ENCODE measurements around the gene JPH2. TPM values are rescaled to one million over a fixed set of nuclear protein-coding genes. Genes with fewer than 3 reads are reported as not detected.

JPH2 gene
- total and polyA plus RNA-seq, 10 of the 15 experiments (the other 5 are each of a cell fraction or from before 2014, with no cell fraction given), result 0.16 TPM; not detected in 9

- RAD21 ChIA-PET (ENCODE audit: unreplicated experiment), result no interaction called here
- no peak for FAIRE-seq
- no peaks in the 10 kb centered on the region for H4K20me1 ChIP-seq (ENCODE audit: control insufficient read depth, insufficient read depth)
- no TSS peak for BruUV-seq (replicated peaks)
- SMC1A ChIA-PET (ENCODE audit: uncharacterized antibody, unreplicated experiment), result no interaction called here
- intact Hi-C loops (cut with micrococcal nuclease; ENCODE audit: unreplicated experiment) (no loop called here), in situ Hi-C loops (cut with MboI) (no loop called here)
- no peak overlapping the region for H3K27ac ChIP-seq (ENCODE audit: control insufficient read depth, insufficient read depth)
- no peaks in the 10 kb centered on the region for H3K79me2 ChIP-seq (ENCODE audit: control insufficient read depth, insufficient read depth, low read length)
- H3K36me3 ChIP-seq (ENCODE audit: control insufficient read depth in 2 of 2, insufficient read depth in 2 of 2, low read length in 1 of 2), result no peaks in the 10 kb centered on the region
- CTCF ChIA-PET, result no interaction called here
- no peaks in the 10 kb centered on the region for H3K9me3 ChIP-seq (replicated peaks; ENCODE audit: control insufficient read depth, insufficient read depth, low read length)
- H3K4me2 ChIP-seq (ENCODE audit: control insufficient read depth, insufficient read depth), result no peak overlapping the region
- no peak overlapping the region for H2AFZ ChIP-seq (ENCODE audit: control insufficient read depth, low read depth, low read length)
- H3K9ac ChIP-seq (ENCODE audit: control insufficient read depth, insufficient read depth, low read length), result no peak overlapping the region
- no peak for DNase-seq (ENCODE audit: low read depth, low spot score)
- POLR2A ChIA-PET, result no interaction called here
- peaks cover 14% of the 10 kb centered on the region for H3K4me1 ChIP-seq (ENCODE audit: control insufficient read depth, insufficient read depth, low read length)
- no peak for ATAC-seq
- no peaks in the 10 kb centered on the region for H3K27me3 ChIP-seq (replicated peaks in 1 of 2; ENCODE audit: control insufficient read depth in 2 of 2, insufficient read depth in 2 of 2, low read length in 1 of 2)
- WGBS (ENCODE audit: insufficient coverage, insufficient replicate concordance, low lambda C conversion rate, missing lambda C conversion rate), result 77% methylated on average over 5 of the region's 5 CpGs
- no peak overlapping the region for H3K4me3 ChIP-seq
- no peak for TF ChIP-seq SIX5 (IDR thresholded peaks at IDR 0.05; ENCODE audit: low read depth, low read length, severe bottlenecking)
- no peak for TF ChIP-seq ZBTB40 (IDR thresholded peaks at IDR 0.05; ENCODE audit: borderline replicate concordance)
- no peak for TF ChIP-seq ZNF384 (IDR thresholded peaks at IDR 0.05; ENCODE audit: borderline replicate concordance, low read depth, low read length)
- TF ChIP-seq CEBPZ (IDR thresholded peaks at IDR 0.05; ENCODE audit: low read depth, low read length), result no peak
- TF ChIP-seq NKRF (conservative IDR thresholded peaks at IDR 0.05), result no peak
- no peak for TF ChIP-seq TBL1XR1 (IDR thresholded peaks at IDR 0.05; ENCODE audit: low read depth, low read length)
- no peak for TF ChIP-seq USF1 (IDR thresholded peaks at IDR 0.05; ENCODE audit: borderline replicate concordance, extremely low read length, insufficient read depth, low read depth, low read length)
- TF ChIP-seq ATF2 (IDR thresholded peaks at IDR 0.05; ENCODE audit: low read length), result no peak
- no peak for TF ChIP-seq SIN3A (IDR thresholded peaks at IDR 0.05; ENCODE audit: low read depth, low read length)
- no peak for TF ChIP-seq CHD1 (IDR thresholded peaks at IDR 0.05; ENCODE audit: low read depth, low read length)
- TF ChIP-seq SMARCA5 (IDR thresholded peaks at IDR 0.05), result no peak
- no peak for TF ChIP-seq HDAC6 (IDR thresholded peaks at IDR 0.05; ENCODE audit: unreplicated experiment)
- no peak for TF ChIP-seq MYB (IDR thresholded peaks at IDR 0.05; ENCODE audit: borderline replicate concordance, low read depth, low read length)
Observed at GRCh38 chr20:44222027-44222426, 35.0 kb upstream of the JPH2 start.

Measured in GM12878 (cell line).